GM21367 (cell line): ENCODE measurements around the gene ADAMTS2.

ENCODE experiments used
- ATAC-seq: cut with Tn5 transposase; IDR thresholded peaks from one replicate; pipeline ENCODE4 v1.9.1; 2021; ENCODE audit not compliant: unreplicated experiment

Gene ADAMTS2

GRCh38 chr5:179204572-179204971, 140.7 kb downstream of the ADAMTS2 start:
- ATAC-seq = no peak

GRCh38 chr5:179203248-179203647, 142.0 kb downstream of the ADAMTS2 start:
- ATAC-seq = no peak

- no peak for ATAC-seq
These were observed 143.3 kb downstream of the ADAMTS2 start for GRCh38 chr5:179201986-179202385.

DNA sequence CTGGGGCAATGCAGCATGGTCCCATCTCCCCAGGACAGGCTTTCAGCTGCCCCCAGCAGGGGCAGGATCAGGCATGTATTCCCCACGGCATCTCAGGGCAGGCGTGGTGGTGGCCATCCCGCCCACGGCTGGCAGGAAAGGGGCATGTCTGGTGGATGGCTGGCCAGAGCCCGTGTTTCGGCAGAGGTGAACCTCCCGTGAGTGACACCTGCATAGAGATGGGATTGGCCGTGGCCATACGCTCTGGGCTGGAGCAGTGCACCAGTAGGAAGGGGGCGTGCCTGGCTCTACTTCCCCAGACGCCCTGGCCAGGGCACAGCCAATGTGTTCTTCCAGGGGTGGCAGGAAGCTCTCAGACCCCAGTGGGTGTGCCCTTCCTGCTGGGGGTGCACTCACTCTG, 146.0 kb downstream of the ADAMTS2 start:
- no peak for ATAC-seq

DNA sequence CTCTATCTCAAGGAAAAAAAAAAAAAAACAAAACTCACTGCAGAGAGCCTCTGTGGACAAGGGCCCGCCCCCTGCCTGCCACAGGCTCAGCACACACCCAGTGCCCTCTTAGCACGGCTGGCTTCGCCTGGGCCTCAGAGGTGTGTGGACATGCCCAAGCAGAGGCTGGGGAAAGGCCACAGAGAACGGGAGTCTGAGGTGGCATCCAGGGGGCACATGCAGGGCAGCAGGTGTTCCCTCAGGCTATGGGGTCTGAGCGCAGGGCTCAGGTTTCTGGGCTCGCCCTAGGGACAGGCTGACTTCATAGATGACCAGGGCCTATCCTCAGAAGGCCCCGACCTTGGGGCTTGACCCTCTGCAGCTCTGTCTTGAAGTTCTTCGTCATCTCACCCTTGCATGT, 146.4 kb downstream of the ADAMTS2 start:
- no peak for ATAC-seq

DNA sequence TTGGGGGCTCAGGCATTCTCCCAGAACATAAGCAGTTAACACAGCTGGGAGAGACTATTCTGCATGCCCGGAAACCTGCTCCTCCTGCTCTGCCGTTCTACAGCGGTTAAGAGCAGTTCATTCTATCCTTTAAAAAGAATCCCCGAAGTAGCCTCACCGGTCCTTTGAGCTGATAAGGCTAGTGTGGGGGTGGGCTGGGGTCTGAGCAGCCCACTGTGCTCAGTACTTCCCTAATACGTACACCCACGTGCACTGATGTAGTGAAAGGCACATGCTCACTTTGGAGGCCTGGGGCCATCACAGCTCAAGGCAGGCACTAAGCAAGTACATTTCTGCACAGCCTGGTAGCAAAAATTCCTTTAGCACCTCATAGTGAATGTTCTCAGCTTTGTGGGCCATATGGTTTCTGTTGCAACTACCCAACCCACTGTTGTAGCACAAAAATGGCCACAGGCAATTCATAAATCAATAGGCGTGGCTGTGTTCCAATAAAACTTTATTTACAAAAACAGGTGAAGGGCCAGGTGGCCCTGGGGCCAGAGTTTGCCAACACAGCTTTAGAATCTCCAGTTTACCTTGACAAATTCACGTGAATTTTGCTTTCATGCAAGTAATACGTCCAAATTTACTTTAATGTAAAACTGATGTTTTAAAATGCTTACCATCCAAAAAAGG, 148.7 kb downstream of the ADAMTS2 start:
- ATAC-seq = no peak

- ATAC-seq = no peak
These were observed 149.5 kb downstream of the ADAMTS2 start for GRCh38 chr5:179195561-179196404.

DNA sequence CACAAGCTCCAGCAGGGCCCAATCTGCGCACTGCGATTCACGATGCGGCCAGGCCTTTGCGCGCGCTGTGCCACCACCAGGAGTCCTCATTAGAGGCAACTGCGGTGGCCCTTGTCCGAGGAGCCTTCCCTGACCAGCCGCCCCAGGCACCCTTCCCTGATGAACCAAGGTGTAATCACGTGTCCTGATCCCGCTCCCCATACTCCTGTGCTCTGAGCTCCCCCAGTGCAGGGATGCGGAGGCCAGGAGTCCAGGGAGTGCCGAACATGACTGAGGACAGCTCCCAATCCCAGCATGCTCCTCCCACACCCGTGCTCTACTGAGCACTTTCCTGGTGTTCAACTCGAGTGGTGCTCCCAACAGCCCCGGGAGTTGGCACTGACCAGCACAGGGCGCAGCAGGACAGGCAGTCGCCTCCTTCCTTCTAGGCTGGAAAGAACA, 150.3 kb downstream of the ADAMTS2 start:
- no peak for ATAC-seq

- no peak for ATAC-seq
These were observed 150.9 kb downstream of the ADAMTS2 start for GRCh38 chr5:179194201-179194910.

GRCh38 chr5:179193746-179194145, 151.5 kb downstream of the ADAMTS2 start:
- no peak for ATAC-seq

DNA sequence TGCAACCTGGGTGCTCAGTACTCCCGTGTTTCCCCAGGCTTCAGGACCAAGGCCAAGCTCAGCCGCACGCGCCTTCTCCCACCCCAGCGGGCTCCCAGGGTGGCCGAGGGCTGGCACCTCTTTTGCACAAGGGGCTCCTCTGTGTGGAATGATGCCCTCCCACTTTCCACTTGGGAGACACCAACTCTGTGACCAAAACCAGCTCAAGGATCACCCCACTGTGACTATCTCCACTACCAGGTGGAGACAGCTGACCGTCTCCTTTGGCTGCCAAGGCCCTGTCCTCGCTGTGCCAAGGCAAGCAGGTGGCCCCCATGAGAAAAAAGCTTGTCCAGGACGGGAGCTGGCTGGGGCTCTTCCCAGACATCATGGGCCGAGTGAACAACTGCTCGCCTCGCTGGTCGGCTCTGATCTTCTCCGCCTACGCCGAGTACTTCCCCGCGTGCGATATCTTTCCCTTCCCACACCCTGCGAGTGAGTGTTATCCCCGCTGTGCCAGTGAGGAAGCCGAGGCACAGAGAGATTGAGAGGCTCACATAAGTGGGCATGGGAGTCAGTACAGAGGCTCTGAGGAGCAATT, 152.3 kb downstream of the ADAMTS2 start:
- no peak for ATAC-seq

DNA sequence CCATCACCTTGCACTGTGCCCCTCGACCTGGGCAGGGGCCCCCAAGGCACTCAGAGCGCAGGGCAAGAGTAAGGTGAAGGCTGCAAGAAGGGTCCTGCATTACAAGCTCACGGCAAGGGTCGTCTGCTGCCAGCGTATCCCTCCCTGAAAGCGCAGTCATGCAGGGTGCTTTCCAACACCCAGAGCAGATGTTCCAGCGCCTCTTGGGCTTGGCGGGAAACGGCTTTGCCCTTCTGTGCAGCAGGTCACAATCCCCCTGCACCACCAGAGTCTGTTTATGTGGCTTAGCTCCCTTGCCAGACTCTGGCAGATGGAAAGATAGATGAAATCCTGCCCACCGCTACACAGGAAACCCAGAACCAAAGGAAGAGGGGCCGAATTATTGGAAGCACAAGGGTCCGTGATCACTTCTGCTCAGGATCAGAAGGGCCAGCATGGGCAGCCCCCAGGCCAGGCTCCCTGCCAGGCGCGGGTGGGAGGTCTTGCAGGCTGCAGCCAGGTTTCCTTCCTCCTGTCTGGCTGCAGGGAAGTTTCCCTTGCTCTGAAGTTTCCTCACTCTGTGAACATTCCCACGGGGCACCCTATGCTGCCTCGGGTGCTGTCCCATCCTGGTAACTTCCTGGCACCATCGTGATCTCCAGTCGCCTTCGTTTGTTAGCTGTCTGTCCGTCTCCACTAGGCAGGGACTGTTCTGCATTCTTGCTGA, 152.9 kb downstream of the ADAMTS2 start:
- no peak for ATAC-seq

GRCh38 chr5:179191506-179192184, 153.6 kb downstream of the ADAMTS2 start:
- no peak for ATAC-seq

DNA sequence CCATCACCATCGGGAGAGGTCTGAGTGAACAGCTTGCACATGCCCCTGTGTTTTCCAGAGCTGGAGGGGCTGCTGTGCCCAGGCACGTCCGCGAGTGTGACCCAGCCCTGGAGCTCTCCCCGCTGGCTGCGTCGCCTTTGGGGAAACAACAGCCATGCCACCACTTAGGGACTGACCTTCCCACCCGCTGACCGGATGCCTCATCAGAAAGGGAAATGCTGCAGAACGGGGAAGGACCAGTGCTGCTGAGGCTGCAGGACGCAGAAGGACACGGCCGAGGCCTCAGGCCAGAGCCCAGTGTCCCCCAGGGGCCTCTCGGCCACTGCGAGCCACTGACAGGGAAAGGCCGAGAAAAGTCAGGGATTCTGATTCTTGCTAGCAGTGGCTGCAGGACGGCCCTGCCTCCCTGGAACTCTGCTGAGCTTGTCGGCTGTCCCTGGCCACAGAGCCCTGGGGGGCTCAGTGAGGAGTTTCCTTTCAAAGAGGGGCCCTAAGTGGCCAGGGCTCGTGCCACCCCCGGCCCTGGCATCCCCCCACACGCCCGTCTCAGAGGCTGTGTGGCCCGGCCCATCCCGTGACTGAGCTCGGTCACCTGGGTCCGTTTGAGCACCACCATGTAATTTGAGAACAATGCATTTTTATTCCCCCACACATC, 154.3 kb downstream of the ADAMTS2 start:
- no peak for ATAC-seq

DNA sequence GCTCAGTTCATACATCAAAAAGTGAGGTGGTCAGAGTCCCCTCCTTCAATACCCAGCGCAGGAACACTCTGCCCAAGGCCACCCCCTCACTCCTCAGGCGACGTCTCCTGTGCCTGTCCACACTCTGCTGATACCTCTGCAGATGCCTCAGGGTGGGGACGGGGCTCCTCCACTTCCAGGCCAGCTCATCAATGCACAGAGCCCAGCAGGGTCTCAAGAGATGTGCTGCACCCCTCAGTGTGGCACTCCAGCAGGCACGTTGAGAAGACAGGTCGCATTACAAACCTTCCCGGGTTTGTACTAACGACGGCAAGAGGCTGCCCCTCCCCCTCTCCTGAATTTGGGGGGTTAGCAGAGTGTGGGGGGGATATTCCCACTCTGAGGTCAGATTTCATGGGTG, 156.6 kb downstream of the ADAMTS2 start:
- ATAC-seq = no peak

DNA sequence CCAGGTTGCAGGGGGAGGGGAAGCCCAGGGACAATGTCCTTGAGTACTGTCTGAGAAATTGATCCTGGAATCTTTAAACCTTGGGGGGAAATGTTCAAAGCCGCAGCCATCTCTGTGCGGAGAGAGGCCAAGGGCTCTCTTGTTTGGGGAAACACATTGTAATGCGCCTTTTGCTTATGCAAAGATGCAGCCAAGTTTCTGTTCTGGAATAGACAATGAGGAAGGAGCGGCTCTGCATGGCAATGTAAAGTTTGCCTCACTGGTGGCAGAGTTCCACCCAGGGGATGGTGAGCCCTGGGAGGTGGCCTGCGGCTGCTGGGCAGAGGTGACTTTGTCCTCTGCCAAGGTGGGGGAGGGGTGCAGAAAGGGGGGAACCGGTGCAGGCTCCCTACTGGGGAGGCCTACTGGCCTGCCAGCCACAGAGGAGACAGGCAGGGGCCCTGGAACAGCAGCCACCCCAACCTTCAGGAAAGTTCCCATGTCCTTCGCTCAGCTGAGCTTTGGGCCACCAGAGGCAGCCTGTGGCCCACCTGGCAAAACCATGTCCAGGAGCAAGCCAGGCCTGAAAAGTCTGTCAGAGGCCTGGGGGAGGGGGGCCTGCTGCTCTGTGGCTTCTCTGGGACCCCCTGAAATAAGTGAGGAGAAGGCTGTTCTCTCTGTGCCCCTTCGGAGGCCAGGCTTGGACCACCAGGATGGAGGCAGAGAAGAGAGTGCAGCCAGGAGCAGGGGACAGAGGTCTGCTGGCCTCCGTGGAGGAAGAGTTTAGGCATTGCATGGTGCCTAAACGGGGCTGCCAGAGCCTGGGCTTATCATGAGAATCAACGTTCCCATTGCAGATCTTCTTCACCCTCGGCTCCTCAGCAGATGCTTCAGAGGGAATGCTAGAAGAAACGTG, 157.3 kb downstream of the ADAMTS2 start:
- ATAC-seq = no peak

GRCh38 chr5:179187229-179187678, 158.0 kb downstream of the ADAMTS2 start:
- ATAC-seq = no peak

- ATAC-seq = no peak
These were observed 158.5 kb downstream of the ADAMTS2 start for GRCh38 chr5:179186801-179187200.
